C4-2B (cell line): Measurements from ENCODE around the gene INSM2.

Experiments used
- ZFX ChIP-seq: fragments of 450-650 bp; IDR thresholded peaks from 2 replicates; pipeline ENCODE4 v1.6.1; 2017
- TF ChIP-seq, protein P1 (sequence below): fragments of 450-650 bp; conservative IDR thresholded peaks from 2 replicates; pipeline ENCODE4 v1.5.1; 2017; ENCODE audit warnings: mild to moderate bottlenecking

DNA sequence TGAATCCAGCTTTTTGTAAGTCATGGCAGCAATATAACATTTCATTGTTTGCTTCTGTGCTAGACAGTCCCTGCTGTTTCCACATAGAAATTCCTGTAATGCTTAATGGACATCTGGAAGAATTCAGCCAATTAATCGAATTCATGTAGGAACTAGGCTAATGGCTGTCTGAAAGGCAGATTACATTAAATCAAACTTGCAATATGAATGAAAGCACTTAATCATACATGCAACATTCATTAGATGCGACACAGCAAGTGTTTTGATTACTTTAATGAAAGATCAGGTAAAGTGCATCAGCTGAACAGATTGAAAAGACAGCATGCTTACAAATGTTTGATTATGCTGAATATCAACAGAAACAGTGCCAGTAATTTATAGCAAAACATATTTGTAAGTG, 24.1 kb upstream of the INSM2 start:
- TF ChIP-seq, protein P1, sequence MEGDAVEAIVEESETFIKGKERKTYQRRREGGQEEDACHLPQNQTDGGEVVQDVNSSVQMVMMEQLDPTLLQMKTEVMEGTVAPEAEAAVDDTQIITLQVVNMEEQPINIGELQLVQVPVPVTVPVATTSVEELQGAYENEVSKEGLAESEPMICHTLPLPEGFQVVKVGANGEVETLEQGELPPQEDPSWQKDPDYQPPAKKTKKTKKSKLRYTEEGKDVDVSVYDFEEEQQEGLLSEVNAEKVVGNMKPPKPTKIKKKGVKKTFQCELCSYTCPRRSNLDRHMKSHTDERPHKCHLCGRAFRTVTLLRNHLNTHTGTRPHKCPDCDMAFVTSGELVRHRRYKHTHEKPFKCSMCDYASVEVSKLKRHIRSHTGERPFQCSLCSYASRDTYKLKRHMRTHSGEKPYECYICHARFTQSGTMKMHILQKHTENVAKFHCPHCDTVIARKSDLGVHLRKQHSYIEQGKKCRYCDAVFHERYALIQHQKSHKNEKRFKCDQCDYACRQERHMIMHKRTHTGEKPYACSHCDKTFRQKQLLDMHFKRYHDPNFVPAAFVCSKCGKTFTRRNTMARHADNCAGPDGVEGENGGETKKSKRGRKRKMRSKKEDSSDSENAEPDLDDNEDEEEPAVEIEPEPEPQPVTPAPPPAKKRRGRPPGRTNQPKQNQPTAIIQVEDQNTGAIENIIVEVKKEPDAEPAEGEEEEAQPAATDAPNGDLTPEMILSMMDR = no peak
- no peak for TF ChIP-seq ZFX
